PC-3 (cell line): ENCODE measurements around the gene SERHL2. TPM values are rescaled to one million over a fixed set of nuclear protein-coding genes. Genes with fewer than 3 reads are reported as not detected.

ENCODE experiments used
- ATAC-seq: fragments of 200-7000 bp; cut with Tn5 transposase; 2 replicates; pipeline ENCODE4 v1.9.1; 2020; ENCODE audit warnings: mild to moderate bottlenecking, moderate library complexity
- BruUV-seq: library from RNA; stranded (reverse); fragments of 400-500 nt; replicated peaks from 2 replicates; lab custom pipeline; 2021; lab: Mats Ljungman, UMichigan
- CTCF ChIA-PET: fragments of 300-600 bp; sonication (Branson Sonifier 250); formaldehyde crosslinking; loops from one replicate; lab custom pipeline; 2022; ENCODE audit warnings: antibody characterized with exemption; lab: Charles Lee
- POLR2A ChIA-PET: fragments of 300-600 bp; sonication (Branson Sonifier 250); formaldehyde crosslinking; loops from one replicate; lab custom pipeline; 2022; ENCODE audit warnings: antibody characterized with exemption; ENCODE audit not compliant: unreplicated experiment; lab: Charles Lee
- DNase-seq: peaks from one replicate; pipeline ENCODE4 v3.0.0-alpha.2; 2015
- H2AFZ ChIP-seq: fragments of 300-600 bp; sonication (generic); 2 replicates; pipeline ENCODE4 v1.6.0; 2016; ENCODE audit warnings: antibody characterized with exemption, low read length
- H3F3A ChIP-seq: fragments of 300-600 bp; sonication (generic); one replicate; pipeline ENCODE4 v1.6.0; 2017; ENCODE audit warnings: antibody characterized with exemption, low read length, control low read depth, mild to moderate bottlenecking; ENCODE audit not compliant: unreplicated experiment
- H3K27ac ChIP-seq: fragments of 300-600 bp; sonication (generic); 2 replicates; pipeline ENCODE4 v1.5.1; 2016; ENCODE audit warnings: mild to moderate bottlenecking, low read length
- H3K27me3 ChIP-seq: fragments of 300-600 bp; sonication (generic); 2 replicates; pipeline ENCODE4 v1.6.1; 2016; ENCODE audit warnings: low read length, mixed read lengths
- H3K36me3 ChIP-seq: fragments of 300-600 bp; sonication (generic); 2 replicates; pipeline ENCODE4 v1.6.1; 2016; ENCODE audit warnings: low read depth, mixed run types, low read length, mixed read lengths
- H3K4me1 ChIP-seq: fragments of 300-600 bp; sonication (generic); 2 replicates; pipeline ENCODE4 v1.5.1; 2016; ENCODE audit warnings: low read length; ENCODE audit not compliant: insufficient read depth
- H3K4me2 ChIP-seq: fragments of 300-600 bp; sonication (generic); 2 replicates; pipeline ENCODE4 v1.6.0; 2016; ENCODE audit warnings: low read length
- H3K4me3 ChIP-seq: fragments of 300-600 bp; sonication (generic); 2 replicates; pipeline ENCODE4 v1.5.1; 2016; ENCODE audit warnings: mild to moderate bottlenecking, low read length, mixed read lengths
- H3K79me2 ChIP-seq: fragments of 300-600 bp; sonication (generic); 2 replicates; pipeline ENCODE4 v1.6.1; 2017; ENCODE audit warnings: low read length, mixed read lengths
- H3K9ac ChIP-seq: fragments of 300-600 bp; sonication (generic); 2 replicates; pipeline ENCODE4 v1.6.0; 2016; ENCODE audit warnings: mild to moderate bottlenecking, low read length
- H3K9me2 ChIP-seq: fragments of 300-600 bp; sonication (generic); replicated peaks from 2 replicates; pipeline ENCODE4 v1.6.1; 2016; ENCODE audit warnings: mixed run types, low read length, mixed read lengths
- H3K9me3 ChIP-seq: fragments of 300-600 bp; sonication (generic); 2 replicates; pipeline ENCODE4 v1.6.1; 2016; ENCODE audit warnings: low read length, mixed read lengths
- H4K20me1 ChIP-seq: fragments of 300-600 bp; sonication (generic); 2 replicates; pipeline ENCODE4 v1.6.1; 2016; ENCODE audit warnings: low read length, mixed read lengths
- CTCF ChIP-seq: fragments of 300-600 bp; sonication (generic); conservative IDR thresholded peaks from 2 replicates; pipeline ENCODE4 v1.5.1; 2017; ENCODE audit warnings: antibody characterized with exemption, low read depth, mild to moderate bottlenecking, low read length
- EZH2 ChIP-seq: fragments of 300-600 bp; sonication (generic); IDR thresholded peaks from one replicate; pipeline ENCODE4 v1.6.1; 2017; ENCODE audit warnings: antibody characterized with exemption, mild to moderate bottlenecking, low read length; ENCODE audit not compliant: unreplicated experiment
- EZH2phosphoT487 ChIP-seq: fragments of 300-600 bp; sonication (generic); IDR thresholded peaks from 2 replicates; pipeline ENCODE4 v1.6.1; 2018; ENCODE audit warnings: mild to moderate bottlenecking, antibody characterized with exemption, low read length, borderline replicate concordance
- intact Hi-C: fragments of 100-400 bp; cut with micrococcal nuclease; formaldehyde crosslinking; loops from 2 replicates; pipeline ENCODE4 v1.9.0; 2023
- total RNA-seq: library from RNA; depleted of rRNA; stranded (reverse); fragments of >200 nt; gene quantifications from 2 replicates; pipeline ENCODE4 v1.2.3, GENCODE V29; 2014

The SERHL2 gene
- total RNA-seq, 1 experiment from 2014 or later: 5.4 TPM

- Histone ChIP-seq H3K9me2 (no peaks in the 10 kb centered on the region), H3K9me3 (no peaks in the 10 kb centered on the region), H3K36me3 (no peaks in the 10 kb centered on the region), H4K20me1 (no peaks in the 10 kb centered on the region), H3K4me2 (peak within 1 kb of the TSS; percentile 82), H3F3A (no peaks in the 10 kb centered on the region), H3K79me2 (peaks cover 20% of the 10 kb centered on the region), H3K4me3 (peak within 1 kb of the TSS; percentile 71), H3K27me3 (no peaks in the 10 kb centered on the region), H3K27ac (no peak within 1 kb of the TSS), H3K9ac (peak within 1 kb of the TSS; percentile 88), H2AFZ (peak within 1 kb of the TSS; percentile 86), H3K4me1 (peaks cover 4% of the 10 kb centered on the region; the same call in 1 of the 2 replicates)
- ChIA-PET POLR2A (no interaction called here), CTCF (no interaction called here)
- DNase-seq: peak; percentile 67
- no peak for TF ChIP-seq EZH2
- no peak for TF ChIP-seq CTCF
- no peak for TF ChIP-seq EZH2phosphoT487
- BruUV-seq: no TSS peak
- ATAC-seq: peak; percentile 91
- intact Hi-C loops: no loop called here
Observed at GRCh38 chr22:42519525-42520401, 34.0 kb upstream of the SERHL2 start, which contains the start of gene RRP7A. Gene RRP7A, minus strand, starts transcription at chr22:42519796. Its CDS starts 10 bp downstream, at chr22:42519786.

DNA sequence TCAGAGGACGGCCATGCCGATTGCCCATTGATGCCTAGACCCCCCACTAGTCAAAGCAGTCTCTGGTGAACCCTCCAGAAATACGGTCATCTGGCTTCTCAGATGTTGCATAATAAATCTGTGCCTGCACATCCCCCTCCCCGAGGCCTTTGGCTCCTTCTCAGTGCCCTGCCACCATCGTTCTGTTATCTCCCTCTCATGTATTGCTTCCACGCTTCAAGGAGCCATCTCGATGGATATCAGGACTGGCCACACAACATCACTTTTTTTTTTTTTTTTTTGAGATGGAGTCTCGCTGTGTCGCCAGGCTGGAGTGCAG is 32.6 kb upstream of the SERHL2 start:
- TF ChIP-seq CTCF (no peak), EZH2 (no peak), EZH2phosphoT487 (no peak)
- no TSS peak for BruUV-seq
- POLR2A ChIA-PET: interaction anchor here (0.5 kb wide), 1 partner anchor 1901 kb away, joined by 10 read pairs; no protein-coding TSS in a partner anchor

GRCh38 chr22:42522546-42522945 is 31.2 kb upstream of the SERHL2 start:
- H3K36me3 ChIP-seq: no peaks in the 10 kb centered on the region
- DNase-seq (no peak), ATAC-seq (no peak)
- no peak overlapping the region for H2AFZ ChIP-seq
- intact Hi-C loops: no loop called here
- ChIA-PET POLR2A (no interaction called here), CTCF (no interaction called here)
- no peak overlapping the region for H3K27ac ChIP-seq
- H3K79me2 ChIP-seq: peaks cover 17% of the 10 kb centered on the region
- no peaks in the 10 kb centered on the region for H3K9me2 ChIP-seq
- H3K9me3 ChIP-seq: no peaks in the 10 kb centered on the region
- H3K4me3 ChIP-seq: no peak overlapping the region
- H3K27me3 ChIP-seq: no peaks in the 10 kb centered on the region
- TF ChIP-seq EZH2phosphoT487: no peak
- no peak for TF ChIP-seq CTCF
- no peaks in the 10 kb centered on the region for H4K20me1 ChIP-seq
- peaks cover 4% of the 10 kb centered on the region; the same call in 1 of the 2 replicates for H3K4me1 ChIP-seq
- no TSS peak for BruUV-seq
- H3K9ac ChIP-seq: no peak overlapping the region
- H3K4me2 ChIP-seq: no peak overlapping the region
- H3F3A ChIP-seq: no peaks in the 10 kb centered on the region

More for the DNA sequence above, 32.6 kb upstream of the SERHL2 start:
- Histone ChIP-seq H3K9me3 (no peaks in the 10 kb centered on the region), H3K27me3 (no peaks in the 10 kb centered on the region), H3K4me2 (no peak overlapping the region), H3K4me1 (peaks cover 4% of the 10 kb centered on the region; the same call in 1 of the 2 replicates), H3K79me2 (peaks cover 20% of the 10 kb centered on the region), H3F3A (no peaks in the 10 kb centered on the region), H3K27ac (no peak overlapping the region), H3K9me2 (no peaks in the 10 kb centered on the region), H4K20me1 (no peaks in the 10 kb centered on the region), H3K36me3 (no peaks in the 10 kb centered on the region), H2AFZ (no peak overlapping the region), H3K9ac (no peak overlapping the region), H3K4me3 (no peak overlapping the region)
- no peak for ATAC-seq
- no peak for DNase-seq
- intact Hi-C loops: no loop called here
- CTCF ChIA-PET: no interaction called here
